ENCODE measurements around the gene LMAN2.
A peak's percentile ranks its signal among the peaks of the same experiment; 100 is the strongest.
"Not testable (repeated sequence)": the region's sequence is repeated elsewhere in the genome, so short reads cannot be mapped to it uniquely, and the experiment has no call there.

LMAN2 gene

DNA sequence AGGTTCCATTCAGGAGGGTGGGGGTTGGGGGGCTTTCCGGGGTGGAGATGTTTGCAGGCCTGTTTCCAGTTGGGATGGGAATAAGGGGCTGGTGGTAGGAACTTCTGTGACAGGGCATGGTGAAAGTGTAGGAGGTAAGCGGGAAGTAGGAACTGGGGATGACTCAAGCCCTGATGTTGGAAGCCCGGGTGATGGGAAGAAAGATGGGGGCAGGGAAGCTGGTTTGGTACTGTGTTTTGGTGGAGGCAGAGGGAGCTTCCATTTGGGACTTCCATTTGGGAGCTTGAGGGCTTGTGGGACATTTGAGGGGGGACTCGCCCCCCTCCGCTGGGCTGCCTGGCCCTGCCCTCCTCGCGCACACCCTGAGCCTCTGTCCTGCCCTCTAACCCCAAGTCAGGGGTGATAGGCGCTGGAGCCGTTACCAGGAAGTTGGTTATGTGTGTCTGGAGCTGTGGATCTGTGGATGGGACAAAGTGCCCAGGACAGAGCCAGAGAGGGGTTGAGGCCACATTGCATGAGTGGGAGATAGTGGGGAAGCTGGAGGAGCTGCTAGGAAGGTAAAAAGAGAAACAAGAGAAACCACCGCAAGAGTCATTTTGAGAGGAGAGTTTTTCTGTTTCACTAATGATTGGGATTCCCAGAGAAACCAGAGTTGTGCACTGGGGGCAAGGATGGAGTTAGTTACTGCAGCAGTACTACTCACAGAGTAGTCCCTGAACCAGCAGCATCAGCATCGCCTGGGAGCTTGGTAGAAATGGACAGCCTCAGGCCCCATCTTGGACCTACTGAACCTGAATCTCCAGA lies 12.9 kb upstream of the LMAN2 start:
- H3K27me3 Mint-ChIP-seq, result no peaks in the 10 kb centered on the region
- peaks cover 75% of the 10 kb centered on the region for H3K36me3 Mint-ChIP-seq (ENCODE audit: low read depth)
- H3K4me1 Mint-ChIP-seq (ENCODE audit: low read depth), result peaks cover 87% of the 10 kb centered on the region
- H3K9me3 Mint-ChIP-seq, result no peaks in the 10 kb centered on the region
- no peak overlapping the region for H3K4me3 Mint-ChIP-seq
- H3K27ac Mint-ChIP-seq, result peak overlapping the region; percentile 35
- intact Hi-C loops (cut with micrococcal nuclease), result no loop called here

- Mint-ChIP-seq H3K27ac (peak overlapping the region; percentile 84), H3K4me1 (ENCODE audit: low read depth) (peaks cover 87% of the 10 kb centered on the region), H3K36me3 (ENCODE audit: low read depth) (peaks cover 75% of the 10 kb centered on the region), H3K27me3 (no peaks in the 10 kb centered on the region), H3K9me3 (no peaks in the 10 kb centered on the region), H3K4me3 (peak overlapping the region; percentile 75)
- intact Hi-C loops (cut with micrococcal nuclease), result no loop called here
Observed at GRCh38 chr5:177363565-177363964, 12.1 kb upstream of the LMAN2 start.

DNA sequence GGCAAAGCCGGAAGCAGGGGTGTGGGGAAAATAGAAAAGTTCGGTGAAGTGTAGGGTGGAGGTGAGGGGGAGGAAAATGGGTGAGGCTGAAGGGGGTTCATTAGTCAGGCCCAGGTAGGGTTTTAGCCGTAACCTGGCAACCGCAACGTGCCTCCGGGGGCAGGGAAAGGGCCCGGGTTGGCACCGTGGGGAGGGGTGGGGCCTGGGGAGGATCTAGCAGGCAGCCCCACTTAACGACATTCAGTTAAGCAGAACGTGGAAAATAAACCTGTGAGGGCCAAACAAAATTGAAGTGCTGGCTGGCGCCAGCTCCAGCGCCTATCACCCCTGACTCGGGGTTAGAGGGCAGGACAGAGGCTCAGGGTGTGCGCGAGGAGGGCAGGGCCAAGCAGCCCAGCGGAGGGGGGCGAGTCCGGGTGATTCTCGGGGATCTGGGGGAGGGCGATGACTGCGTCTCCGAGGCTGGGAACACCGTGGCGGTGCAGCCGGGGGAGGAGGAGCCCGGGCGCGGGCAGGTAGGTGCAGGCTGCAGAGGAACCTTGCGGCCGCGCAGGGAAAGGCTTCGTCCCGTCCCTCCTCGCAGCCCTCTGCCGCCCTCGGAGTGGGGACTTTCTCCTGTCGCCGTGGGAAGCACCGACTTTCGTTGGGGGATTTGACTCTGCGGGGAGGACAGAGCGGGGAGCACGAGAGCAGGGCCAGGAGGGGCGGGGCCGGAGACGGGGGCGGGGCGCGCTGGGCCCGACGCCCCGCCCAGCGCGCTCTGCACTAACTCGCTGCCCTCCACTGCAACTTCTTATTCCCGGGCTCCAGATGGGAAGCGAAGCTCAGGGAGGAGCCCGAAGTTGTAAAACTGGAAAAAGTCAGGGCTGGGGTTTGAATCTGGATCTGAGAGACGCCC lies 11.4 kb upstream of the LMAN2 start:
- peak overlapping the region; percentile 84 for H3K27ac Mint-ChIP-seq
- no peaks in the 10 kb centered on the region for H3K27me3 Mint-ChIP-seq
- H3K4me3 Mint-ChIP-seq, result peak overlapping the region; percentile 75
- peaks cover 84% of the 10 kb centered on the region for H3K4me1 Mint-ChIP-seq (ENCODE audit: low read depth)
- H3K36me3 Mint-ChIP-seq (ENCODE audit: low read depth), result peaks cover 75% of the 10 kb centered on the region
- intact Hi-C loops (cut with micrococcal nuclease), result no loop called here
- no peaks in the 10 kb centered on the region for H3K9me3 Mint-ChIP-seq

DNA sequence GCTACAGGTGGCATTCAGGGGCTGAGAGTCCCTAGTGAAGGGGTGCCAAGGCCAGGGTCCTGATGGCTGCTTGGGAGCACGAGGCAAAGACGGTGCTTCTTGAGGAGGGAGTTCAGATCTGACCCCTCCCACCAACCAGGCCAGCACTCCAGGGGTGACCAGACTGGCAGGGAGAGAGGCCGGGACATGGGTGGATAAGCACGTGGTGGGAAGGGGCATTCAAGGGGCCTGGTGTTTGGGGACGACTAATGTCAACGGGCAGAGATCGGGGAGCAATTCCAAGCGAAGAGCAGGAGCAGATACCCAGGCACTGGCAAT lies 10.8 kb upstream of the LMAN2 start:
- Mint-ChIP-seq H3K4me3 (peak overlapping the region; percentile 75), H3K36me3 (ENCODE audit: low read depth) (peaks cover 71% of the 10 kb centered on the region), H3K27ac (peak overlapping the region; percentile 84), H3K27me3 (no peaks in the 10 kb centered on the region), H3K9me3 (no peaks in the 10 kb centered on the region), H3K4me1 (ENCODE audit: low read depth) (peaks cover 89% of the 10 kb centered on the region)
- intact Hi-C loops (cut with micrococcal nuclease), result no loop called here

DNA sequence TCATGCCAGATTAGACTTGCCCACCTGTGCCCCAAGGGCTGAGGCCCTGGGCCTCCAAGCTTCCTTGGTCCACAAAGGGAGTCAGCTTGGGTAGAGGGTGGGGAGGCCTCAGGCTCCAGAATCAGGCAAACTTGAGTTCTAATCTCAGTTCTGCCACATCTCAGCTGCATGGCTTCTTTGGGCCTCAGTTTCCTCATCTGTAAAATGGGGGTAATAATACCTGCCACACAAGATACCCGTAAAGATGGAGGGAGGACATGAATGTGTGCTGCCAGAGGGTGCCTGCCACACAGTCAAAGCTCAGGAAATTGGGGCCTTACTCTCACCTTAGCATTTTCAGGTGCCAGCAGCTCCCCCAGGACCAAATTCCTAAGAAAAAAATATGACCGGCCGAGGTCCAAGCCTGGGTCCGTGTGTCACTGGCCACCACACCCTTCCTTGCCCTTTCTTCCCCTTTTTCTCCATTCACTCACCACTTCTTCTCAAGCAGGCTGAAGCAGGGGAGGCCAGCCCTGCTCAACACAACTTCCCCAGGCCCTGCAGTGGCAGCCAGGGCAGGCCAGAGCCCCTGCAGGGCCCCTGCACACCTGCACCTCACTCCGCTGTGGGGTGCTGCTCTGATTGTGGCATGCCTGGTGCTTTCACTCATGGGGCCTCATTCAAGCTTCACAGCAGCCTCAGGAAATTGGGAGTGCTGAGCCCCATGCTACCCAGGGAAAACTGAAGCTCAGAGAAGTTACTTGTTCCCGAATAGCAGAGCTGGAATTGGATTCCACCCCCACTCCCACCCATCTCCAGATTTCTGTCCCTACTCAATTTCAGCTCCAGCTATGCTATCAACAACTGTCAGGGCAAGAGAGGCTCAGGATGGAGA lies 10.2 kb upstream of the LMAN2 start:
- peak overlapping the region; percentile 75 for H3K4me3 Mint-ChIP-seq
- peaks cover 91% of the 10 kb centered on the region for H3K4me1 Mint-ChIP-seq (ENCODE audit: low read depth)
- intact Hi-C loops (cut with micrococcal nuclease), result no loop called here
- H3K27ac Mint-ChIP-seq, result peak overlapping the region; percentile 84
- H3K27me3 Mint-ChIP-seq, result no peaks in the 10 kb centered on the region
- H3K9me3 Mint-ChIP-seq, result no peaks in the 10 kb centered on the region
- H3K36me3 Mint-ChIP-seq (ENCODE audit: low read depth), result peaks cover 65% of the 10 kb centered on the region

DNA sequence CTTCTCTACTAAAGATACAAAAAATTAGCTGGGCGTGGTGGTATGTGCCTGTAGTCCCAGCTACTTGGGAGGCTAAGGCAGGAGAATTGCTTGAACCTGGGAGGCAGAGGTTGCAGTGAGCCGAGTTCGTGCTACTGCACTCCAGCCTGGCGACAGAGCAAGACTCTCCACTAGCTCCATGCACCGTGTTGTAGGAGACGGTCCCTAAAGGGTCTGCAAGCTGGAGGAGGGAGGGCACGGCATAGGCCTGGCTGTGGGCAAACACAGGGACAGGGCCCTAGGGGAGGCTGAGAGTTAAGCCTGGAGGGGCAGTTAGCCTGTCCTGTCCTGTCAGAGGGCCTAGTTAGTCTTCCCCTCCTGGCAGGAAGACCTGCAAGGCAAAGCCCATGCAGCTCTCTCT lies 9.3 kb upstream of the LMAN2 start:
- H3K9me3 Mint-ChIP-seq; H3K27me3 Mint-ChIP-seq; intact Hi-C loops (cut with micrococcal nuclease): not testable (repeated sequence)
- Mint-ChIP-seq H3K36me3 (ENCODE audit: low read depth) (peaks cover 56% of the 10 kb centered on the region), H3K27ac (peak overlapping the region; percentile 84), H3K4me3 (peak overlapping the region; percentile 49), H3K4me1 (ENCODE audit: low read depth) (peaks cover 91% of the 10 kb centered on the region)

DNA sequence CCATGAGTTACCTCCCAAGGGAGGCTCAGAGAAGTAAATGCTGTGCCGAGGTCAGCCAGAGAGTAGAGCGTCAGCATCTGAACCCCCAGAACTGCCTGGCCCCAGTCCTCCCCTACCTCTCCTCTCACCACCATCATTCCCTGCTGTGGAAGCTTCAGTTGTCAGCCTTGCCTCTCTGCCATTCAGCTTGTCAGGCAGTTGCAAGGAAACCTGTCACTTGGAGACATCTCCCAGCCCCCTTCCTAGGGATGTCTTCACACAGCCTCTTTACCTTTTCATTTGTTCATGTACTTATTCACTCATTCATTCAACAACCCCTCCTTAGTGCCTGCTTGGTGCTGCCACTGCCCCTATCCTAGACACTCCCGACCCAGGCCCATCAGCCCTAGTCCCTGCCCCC lies 8.4 kb upstream of the LMAN2 start:
- H3K27me3 Mint-ChIP-seq, result no peaks in the 10 kb centered on the region
- peak overlapping the region; percentile 94 for H3K4me3 Mint-ChIP-seq
- intact Hi-C loops (cut with micrococcal nuclease), result loop anchor here (5.0 kb wide), 1 partner anchor 53 kb away; no protein-coding TSS in a partner anchor
- H3K9me3 Mint-ChIP-seq, result peaks cover 6% of the 10 kb centered on the region
- peaks cover 95% of the 10 kb centered on the region for H3K4me1 Mint-ChIP-seq (ENCODE audit: low read depth)
- peaks cover 48% of the 10 kb centered on the region for H3K36me3 Mint-ChIP-seq (ENCODE audit: low read depth)
- H3K27ac Mint-ChIP-seq, result peak overlapping the region; percentile 84

DNA sequence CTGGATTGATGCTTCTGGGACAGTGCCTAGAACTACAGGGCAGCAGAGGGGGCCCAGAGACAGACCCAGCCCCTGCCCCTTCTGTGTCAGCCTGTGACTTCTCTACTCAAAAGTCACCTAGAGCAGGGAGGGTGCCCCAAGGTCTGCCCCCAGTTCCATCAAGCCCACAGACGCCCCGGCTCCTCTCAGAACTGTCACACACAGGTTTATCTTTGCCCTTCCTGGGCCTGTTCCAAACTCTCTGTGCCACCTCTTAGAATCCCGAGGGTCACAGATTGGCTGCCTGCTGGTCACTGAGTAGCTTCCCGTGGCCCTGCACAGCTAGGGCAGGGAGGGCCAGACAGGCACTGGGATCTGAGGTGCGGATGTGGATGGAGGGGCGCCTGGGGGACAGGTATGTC lies 8.0 kb upstream of the LMAN2 start:
- intact Hi-C loops (cut with micrococcal nuclease), result loop anchor here (5.0 kb wide), 1 partner anchor 52 kb away; no protein-coding TSS in a partner anchor
- peaks cover 6% of the 10 kb centered on the region for H3K9me3 Mint-ChIP-seq
- no peaks in the 10 kb centered on the region for H3K27me3 Mint-ChIP-seq
- H3K36me3 Mint-ChIP-seq (ENCODE audit: low read depth), result peaks cover 44% of the 10 kb centered on the region
- peak overlapping the region; percentile 84 for H3K27ac Mint-ChIP-seq
- H3K4me1 Mint-ChIP-seq (ENCODE audit: low read depth), result peaks cover 95% of the 10 kb centered on the region
- peak overlapping the region; percentile 94 for H3K4me3 Mint-ChIP-seq

DNA sequence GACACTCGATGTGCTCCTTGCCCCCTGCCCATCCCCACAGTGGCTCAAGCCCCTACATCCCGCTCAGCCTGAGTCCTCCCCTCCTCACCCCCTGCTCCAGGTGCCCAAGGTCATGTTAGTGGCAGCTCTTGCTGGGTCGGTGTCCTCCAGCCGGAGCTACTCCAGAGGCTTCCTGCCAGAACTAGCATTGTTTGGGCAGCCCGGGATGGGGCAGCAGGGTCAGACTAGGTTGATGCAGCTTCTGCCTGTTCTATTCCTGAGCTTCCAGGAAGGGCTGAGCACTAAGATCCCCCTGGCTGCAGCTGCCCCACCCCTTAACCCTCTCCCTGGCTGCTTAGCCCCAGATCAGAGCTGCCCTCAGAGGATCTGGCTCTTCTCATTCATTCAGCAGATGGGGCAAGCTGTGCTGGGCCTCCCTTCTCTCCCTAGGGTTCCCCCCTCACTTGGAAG lies 6.9 kb upstream of the LMAN2 start:
- Mint-ChIP-seq H3K4me3 (peak overlapping the region; percentile 94), H3K27me3 (no peaks in the 10 kb centered on the region), H3K27ac (peak overlapping the region; percentile 84), H3K36me3 (ENCODE audit: low read depth) (peaks cover 40% of the 10 kb centered on the region), H3K9me3 (peaks cover 6% of the 10 kb centered on the region), H3K4me1 (ENCODE audit: low read depth) (peaks cover 95% of the 10 kb centered on the region)
- intact Hi-C loops (cut with micrococcal nuclease), result loop anchor here (5.0 kb wide), 1 partner anchor 51 kb away; no protein-coding TSS in a partner anchor

- Mint-ChIP-seq H3K4me1 (ENCODE audit: low read depth) (peaks cover 95% of the 10 kb centered on the region), H3K9me3 (peaks cover 6% of the 10 kb centered on the region), H3K4me3 (peak within 1 kb of the TSS; percentile 94), H3K27me3 (no peaks in the 10 kb centered on the region), H3K36me3 (ENCODE audit: low read depth) (peaks cover 36% of the 10 kb centered on the region), H3K27ac (peak within 1 kb of the TSS; percentile 84)
- intact Hi-C loops (cut with micrococcal nuclease), result loop anchor here (5.0 kb wide), 1 partner anchor 50 kb away; no protein-coding TSS in a partner anchor
Observed at GRCh38 chr5:177357459-177358351, 6.2 kb upstream of the LMAN2 start, which contains the start of gene RGS14. Gene RGS14, plus strand, starts transcription at chr5:177357924. Its CDS starts 101 bp downstream, at chr5:177358025.

GRCh38 chr5:177357146-177357458 lies 5.6 kb upstream of the LMAN2 start:
- intact Hi-C loops (cut with micrococcal nuclease), result loop anchor here (5.0 kb wide), 1 partner anchor 50 kb away; no protein-coding TSS in a partner anchor
- peaks cover 31% of the 10 kb centered on the region for H3K36me3 Mint-ChIP-seq (ENCODE audit: low read depth)
- no peaks in the 10 kb centered on the region for H3K27me3 Mint-ChIP-seq
- H3K4me1 Mint-ChIP-seq (ENCODE audit: low read depth), result peaks cover 95% of the 10 kb centered on the region
- peak overlapping the region; percentile 94 for H3K4me3 Mint-ChIP-seq
- H3K27ac Mint-ChIP-seq, result peak overlapping the region; percentile 84
- peaks cover 6% of the 10 kb centered on the region for H3K9me3 Mint-ChIP-seq

DNA sequence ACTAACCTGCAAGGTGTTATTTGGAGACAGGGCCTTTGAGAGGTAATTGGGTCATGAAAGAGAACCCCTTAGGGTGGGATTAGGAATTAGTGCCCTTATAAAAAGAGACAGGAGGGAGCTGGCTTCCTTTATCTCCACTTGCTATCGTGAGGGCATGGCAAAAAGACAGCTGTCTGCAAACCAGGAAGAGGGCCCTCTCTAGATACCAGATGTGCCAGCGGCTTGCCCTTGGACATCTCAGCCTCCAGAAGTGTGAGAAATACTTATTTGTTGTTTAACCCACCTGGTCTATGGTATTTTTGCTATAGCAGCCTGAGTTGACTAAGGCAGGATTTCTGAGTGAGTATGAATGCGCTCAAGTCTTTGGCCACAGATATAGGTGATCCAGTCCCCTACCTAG lies 5.3 kb upstream of the LMAN2 start:
- intact Hi-C loops (cut with micrococcal nuclease), result loop anchor here (5.0 kb wide), 1 partner anchor 49 kb away; no protein-coding TSS in a partner anchor
- Mint-ChIP-seq H3K4me3 (peak overlapping the region; percentile 94), H3K36me3 (ENCODE audit: low read depth) (peaks cover 31% of the 10 kb centered on the region), H3K9me3 (peaks cover 6% of the 10 kb centered on the region), H3K27me3 (no peaks in the 10 kb centered on the region), H3K27ac (peak overlapping the region; percentile 84), H3K4me1 (ENCODE audit: low read depth) (peaks cover 94% of the 10 kb centered on the region)
